ENCODE data around the gene CSPG4.

DNA sequence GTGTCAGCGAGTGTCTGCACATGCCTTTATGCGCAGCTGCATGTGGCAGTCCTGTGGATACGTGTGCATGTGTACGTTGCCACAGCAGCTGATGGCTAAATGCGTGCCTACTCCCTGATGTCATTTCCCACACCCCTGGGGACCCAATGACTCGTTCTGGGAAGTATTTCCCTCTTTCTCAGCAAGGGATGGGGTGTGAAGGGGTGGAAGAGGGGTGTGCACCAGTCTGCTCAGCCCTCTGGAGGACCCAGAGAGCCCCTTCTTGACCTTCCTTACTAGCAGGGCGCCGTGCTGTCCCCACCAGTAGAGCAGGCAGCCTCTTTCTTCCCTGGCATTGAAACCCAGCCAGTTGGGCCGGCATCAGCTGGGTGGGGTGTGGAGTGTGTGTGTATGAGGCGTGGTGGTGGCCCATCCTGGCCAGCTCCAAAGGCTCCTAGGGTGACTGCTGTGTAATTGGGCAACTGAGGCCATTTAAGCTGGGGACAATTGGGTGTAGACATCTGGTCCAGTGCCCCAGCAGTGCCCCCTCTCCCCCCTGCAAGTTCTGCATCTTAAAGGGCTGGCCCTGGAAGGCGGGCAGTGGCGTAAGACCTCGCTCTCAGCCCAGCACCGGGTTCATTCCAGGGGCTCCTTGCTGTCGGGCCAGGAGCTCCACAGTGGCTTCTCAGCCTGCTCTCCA lies 45.7 kb downstream of the CSPG4 start:
- TF ChIP-seq, protein P1, sequence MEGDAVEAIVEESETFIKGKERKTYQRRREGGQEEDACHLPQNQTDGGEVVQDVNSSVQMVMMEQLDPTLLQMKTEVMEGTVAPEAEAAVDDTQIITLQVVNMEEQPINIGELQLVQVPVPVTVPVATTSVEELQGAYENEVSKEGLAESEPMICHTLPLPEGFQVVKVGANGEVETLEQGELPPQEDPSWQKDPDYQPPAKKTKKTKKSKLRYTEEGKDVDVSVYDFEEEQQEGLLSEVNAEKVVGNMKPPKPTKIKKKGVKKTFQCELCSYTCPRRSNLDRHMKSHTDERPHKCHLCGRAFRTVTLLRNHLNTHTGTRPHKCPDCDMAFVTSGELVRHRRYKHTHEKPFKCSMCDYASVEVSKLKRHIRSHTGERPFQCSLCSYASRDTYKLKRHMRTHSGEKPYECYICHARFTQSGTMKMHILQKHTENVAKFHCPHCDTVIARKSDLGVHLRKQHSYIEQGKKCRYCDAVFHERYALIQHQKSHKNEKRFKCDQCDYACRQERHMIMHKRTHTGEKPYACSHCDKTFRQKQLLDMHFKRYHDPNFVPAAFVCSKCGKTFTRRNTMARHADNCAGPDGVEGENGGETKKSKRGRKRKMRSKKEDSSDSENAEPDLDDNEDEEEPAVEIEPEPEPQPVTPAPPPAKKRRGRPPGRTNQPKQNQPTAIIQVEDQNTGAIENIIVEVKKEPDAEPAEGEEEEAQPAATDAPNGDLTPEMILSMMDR (IDR thresholded peaks at IDR 0.05; ENCODE audit: insufficient read depth, low read length): no peak
- TF ChIP-seq POLR2AphosphoS5 (IDR thresholded peaks at IDR 0.05; ENCODE audit: low read depth) (no peak), GABPA (IDR thresholded peaks at IDR 0.05; ENCODE audit: low read depth) (no peak)
- TF ChIP-seq, protein P2, sequence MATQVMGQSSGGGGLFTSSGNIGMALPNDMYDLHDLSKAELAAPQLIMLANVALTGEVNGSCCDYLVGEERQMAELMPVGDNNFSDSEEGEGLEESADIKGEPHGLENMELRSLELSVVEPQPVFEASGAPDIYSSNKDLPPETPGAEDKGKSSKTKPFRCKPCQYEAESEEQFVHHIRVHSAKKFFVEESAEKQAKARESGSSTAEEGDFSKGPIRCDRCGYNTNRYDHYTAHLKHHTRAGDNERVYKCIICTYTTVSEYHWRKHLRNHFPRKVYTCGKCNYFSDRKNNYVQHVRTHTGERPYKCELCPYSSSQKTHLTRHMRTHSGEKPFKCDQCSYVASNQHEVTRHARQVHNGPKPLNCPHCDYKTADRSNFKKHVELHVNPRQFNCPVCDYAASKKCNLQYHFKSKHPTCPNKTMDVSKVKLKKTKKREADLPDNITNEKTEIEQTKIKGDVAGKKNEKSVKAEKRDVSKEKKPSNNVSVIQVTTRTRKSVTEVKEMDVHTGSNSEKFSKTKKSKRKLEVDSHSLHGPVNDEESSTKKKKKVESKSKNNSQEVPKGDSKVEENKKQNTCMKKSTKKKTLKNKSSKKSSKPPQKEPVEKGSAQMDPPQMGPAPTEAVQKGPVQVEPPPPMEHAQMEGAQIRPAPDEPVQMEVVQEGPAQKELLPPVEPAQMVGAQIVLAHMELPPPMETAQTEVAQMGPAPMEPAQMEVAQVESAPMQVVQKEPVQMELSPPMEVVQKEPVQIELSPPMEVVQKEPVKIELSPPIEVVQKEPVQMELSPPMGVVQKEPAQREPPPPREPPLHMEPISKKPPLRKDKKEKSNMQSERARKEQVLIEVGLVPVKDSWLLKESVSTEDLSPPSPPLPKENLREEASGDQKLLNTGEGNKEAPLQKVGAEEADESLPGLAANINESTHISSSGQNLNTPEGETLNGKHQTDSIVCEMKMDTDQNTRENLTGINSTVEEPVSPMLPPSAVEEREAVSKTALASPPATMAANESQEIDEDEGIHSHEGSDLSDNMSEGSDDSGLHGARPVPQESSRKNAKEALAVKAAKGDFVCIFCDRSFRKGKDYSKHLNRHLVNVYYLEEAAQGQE (IDR thresholded peaks at IDR 0.05; ENCODE audit: insufficient replicate concordance, low read depth): no peak
